ENCODE data around the gene TDP1.

Gene TDP1

GRCh38 chr14:90005441-90005840 is 49.7 kb downstream of the TDP1 start:
- H3K4me3 ChIP-seq (ENCODE audit: low read depth in 1 of 2, low read length in 2 of 2), result no peak overlapping the region
- no peak for TF ChIP-seq CTCF (IDR thresholded peaks at IDR 0.05; ENCODE audit: borderline replicate concordance, extremely low read depth, low read length, poor library complexity, severe bottlenecking)

GRCh38 chr14:90005939-90006530 is 50.3 kb downstream of the TDP1 start:
- Histone ChIP-seq H3K9ac (ENCODE audit: low read depth, low read length) (no peak overlapping the region), H3K36me3 (ENCODE audit: insufficient read depth, low read length) (peaks cover 87% of the 10 kb centered on the region), H3K79me2 (ENCODE audit: insufficient read depth, low read length) (no peaks in the 10 kb centered on the region), H2AFZ (ENCODE audit: low read depth, low read length) (no peak overlapping the region), H3K4me1 (ENCODE audit: insufficient read depth, low read length) (no peaks in the 10 kb centered on the region), H3K4me3 (ENCODE audit: low read depth in 1 of 2, low read length in 2 of 2) (no peak overlapping the region), H3K27me3 (ENCODE audit: insufficient read depth, low read length, poor library complexity) (no peaks in the 10 kb centered on the region), H4K20me1 (ENCODE audit: insufficient read depth, low read length) (no peaks in the 10 kb centered on the region; the same call in 1 of the 2 replicates), H3K27ac (ENCODE audit: low read length) (no peak overlapping the region), H3K9me3 (ENCODE audit: insufficient read depth, low read length, severe bottlenecking) (peaks cover 8% of the 10 kb centered on the region), H3K4me2 (ENCODE audit: insufficient read depth, low read length) (no peak overlapping the region)
- ATAC-seq (ENCODE audit: insufficient read depth, low read depth), result no peak
- TF ChIP-seq CTCF (IDR thresholded peaks at IDR 0.05; ENCODE audit: borderline replicate concordance, extremely low read depth, low read length, poor library complexity, severe bottlenecking) (no peak), EZH2 (IDR thresholded peaks at IDR 0.05; ENCODE audit: borderline replicate concordance, low read depth, low read length, severe bottlenecking) (no peak)
- no peak for DNase-seq

More at GRCh38 chr14:90005441-90005840, 49.7 kb downstream of the TDP1 start:
- Histone ChIP-seq H3K79me2 (ENCODE audit: insufficient read depth, low read length) (no peaks in the 10 kb centered on the region), H3K9ac (ENCODE audit: low read depth, low read length) (no peak overlapping the region), H3K4me1 (ENCODE audit: insufficient read depth, low read length) (no peaks in the 10 kb centered on the region), H3K27me3 (ENCODE audit: insufficient read depth, low read length, poor library complexity) (no peaks in the 10 kb centered on the region), H3K9me3 (ENCODE audit: insufficient read depth, low read length, severe bottlenecking) (peaks cover 2% of the 10 kb centered on the region), H4K20me1 (ENCODE audit: insufficient read depth, low read length) (no peaks in the 10 kb centered on the region; the same call in 1 of the 2 replicates), H3K4me2 (ENCODE audit: insufficient read depth, low read length) (no peak overlapping the region), H2AFZ (ENCODE audit: low read depth, low read length) (no peak overlapping the region), H3K36me3 (ENCODE audit: insufficient read depth, low read length) (peaks cover 84% of the 10 kb centered on the region), H3K27ac (ENCODE audit: low read length) (no peak overlapping the region)
- ATAC-seq (ENCODE audit: insufficient read depth, low read depth) (no peak), DNase-seq (no peak)

- H3K79me2 ChIP-seq (ENCODE audit: insufficient read depth, low read length), result no peaks in the 10 kb centered on the region
- H3K9ac ChIP-seq (ENCODE audit: low read depth, low read length), result no peak overlapping the region
- no peak overlapping the region for H3K4me3 ChIP-seq (ENCODE audit: low read depth in 1 of 2, low read length in 2 of 2)
- no peak overlapping the region for H3K4me2 ChIP-seq (ENCODE audit: insufficient read depth, low read length)
- ATAC-seq (ENCODE audit: insufficient read depth, low read depth) (no peak), DNase-seq (no peak)
- TF ChIP-seq EZH2 (IDR thresholded peaks at IDR 0.05; ENCODE audit: borderline replicate concordance, low read depth, low read length, severe bottlenecking) (no peak), CTCF (IDR thresholded peaks at IDR 0.05; ENCODE audit: borderline replicate concordance, extremely low read depth, low read length, poor library complexity, severe bottlenecking) (no peak)
- peaks cover under 1% of the 10 kb centered on the region for H3K9me3 ChIP-seq (ENCODE audit: insufficient read depth, low read length, severe bottlenecking)
- H2AFZ ChIP-seq (ENCODE audit: low read depth, low read length), result no peak overlapping the region
- H3K27ac ChIP-seq (ENCODE audit: low read length), result no peak overlapping the region
- H3K36me3 ChIP-seq (ENCODE audit: insufficient read depth, low read length), result peaks cover 94% of the 10 kb centered on the region
- H4K20me1 ChIP-seq (ENCODE audit: insufficient read depth, low read length), result no peaks in the 10 kb centered on the region
- no peaks in the 10 kb centered on the region for H3K4me1 ChIP-seq (ENCODE audit: insufficient read depth, low read length)
- no peaks in the 10 kb centered on the region for H3K27me3 ChIP-seq (ENCODE audit: insufficient read depth, low read length, poor library complexity)
Measured at GRCh38 chr14:90017371-90017770, 61.6 kb downstream of the TDP1 start.
